Right renal pelvis (tissue), 4 donors: ENCODE results near the gene NLRP10. TPM values are rescaled to one million over a fixed set of nuclear protein-coding genes. Genes with fewer than 3 reads are reported as not detected.

Source experiments
- DNase-seq, 4 donors: peaks; one replicate each; pipeline ENCODE4 v3.0.0-alpha.2; 2013; ENCODE audit warnings: low read depth in 4 of 4, low spot score in 3 of 4, missing footprints in 1 of 4
- polyA plus RNA-seq, 4 donors: library from polyadenylated mRNA; unstranded; fragments of 120-200 nt; gene quantifications; one replicate each; pipeline ENCODE4 v1.2.1, GENCODE V29; 2013; ENCODE audit not compliant: insufficient read length in 4 of 4

The NLRP10 gene
- polyA plus RNA-seq, 4 donors = 0.13 TPM; not detected in 3

DNA sequence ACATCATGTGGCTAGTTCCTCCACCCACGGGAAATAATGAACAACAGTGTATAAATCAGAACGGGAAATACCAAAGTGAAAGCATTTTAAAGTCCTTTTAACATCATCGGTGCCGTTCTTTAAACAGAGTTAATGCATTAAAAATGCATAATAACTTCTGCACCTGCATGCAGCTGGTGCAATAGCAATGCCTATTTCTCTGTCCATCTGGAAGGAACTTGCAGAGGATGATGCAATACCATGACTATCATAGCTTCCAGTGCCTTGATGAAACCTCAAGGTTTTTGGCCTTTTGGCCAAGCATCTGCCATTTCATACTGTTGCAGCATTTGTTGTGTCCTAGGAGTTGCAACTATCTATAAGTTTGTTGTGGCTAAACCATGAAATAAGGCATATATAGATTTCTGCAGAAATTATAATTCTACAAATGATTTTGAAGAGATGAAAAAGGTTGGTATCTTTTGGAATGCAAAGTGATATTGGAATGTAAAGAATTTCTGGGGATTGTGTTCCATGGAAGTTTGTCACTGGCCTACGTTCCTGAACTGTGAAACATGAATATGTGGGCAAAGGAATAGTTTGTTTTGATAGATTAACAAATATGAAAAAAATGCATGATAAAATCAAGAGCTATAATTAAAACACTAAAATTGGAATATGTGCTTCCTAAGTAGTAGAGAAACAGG is 12.1 kb upstream of the NLRP10 start:
- no peak for DNase-seq

DNA sequence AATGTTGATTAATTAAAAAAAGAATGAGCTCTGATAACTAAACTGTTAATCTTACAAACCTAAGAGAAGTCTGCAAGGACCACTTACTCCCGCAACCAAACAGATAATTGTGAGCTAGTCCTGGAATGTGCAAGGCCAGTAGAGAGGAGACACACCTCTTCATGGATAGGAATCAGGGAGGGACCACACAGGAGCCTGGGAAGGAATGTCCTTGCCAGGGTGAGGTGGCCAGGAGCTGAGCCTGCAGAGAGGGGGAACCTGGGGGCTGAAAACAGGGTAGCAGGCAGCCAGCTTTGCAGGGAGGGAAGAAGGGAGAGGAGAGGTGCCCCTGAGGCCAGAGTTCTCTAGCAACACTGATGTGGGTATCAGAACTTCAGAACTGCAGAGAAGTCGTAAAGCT is 9.4 kb upstream of the NLRP10 start:
- no peak for DNase-seq

DNA sequence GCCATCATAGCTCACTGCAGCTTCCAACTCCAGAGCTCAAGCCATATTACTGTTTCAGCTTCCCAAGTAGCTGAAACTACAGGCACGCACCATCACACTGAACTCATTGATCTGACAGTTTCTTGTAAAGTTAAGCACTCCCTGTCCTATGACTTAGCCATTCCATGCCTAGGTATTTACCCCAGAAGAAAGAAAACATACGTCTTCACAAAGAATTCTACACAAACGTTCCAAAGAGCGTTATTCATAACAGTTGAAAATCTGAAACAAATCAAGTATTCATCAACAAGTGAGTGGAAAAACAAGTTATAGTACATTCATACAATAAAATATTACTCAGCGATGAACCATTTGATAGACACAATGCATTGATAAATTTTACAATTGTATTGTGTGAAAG is 7.8 kb upstream of the NLRP10 start:
- no peak for DNase-seq

- no peak for DNase-seq
Observed at GRCh38 chr11:7971846-7972245, 6.6 kb upstream of the NLRP10 start.

GRCh38 chr11:7969756-7970646 is 4.8 kb upstream of the NLRP10 start:
- no peak for DNase-seq

GRCh38 chr11:7968686-7969085 is 3.4 kb upstream of the NLRP10 start:
- no peak for DNase-seq

- no peak for DNase-seq
Observed at GRCh38 chr11:7967826-7968225, 2.6 kb upstream of the NLRP10 start.

DNA sequence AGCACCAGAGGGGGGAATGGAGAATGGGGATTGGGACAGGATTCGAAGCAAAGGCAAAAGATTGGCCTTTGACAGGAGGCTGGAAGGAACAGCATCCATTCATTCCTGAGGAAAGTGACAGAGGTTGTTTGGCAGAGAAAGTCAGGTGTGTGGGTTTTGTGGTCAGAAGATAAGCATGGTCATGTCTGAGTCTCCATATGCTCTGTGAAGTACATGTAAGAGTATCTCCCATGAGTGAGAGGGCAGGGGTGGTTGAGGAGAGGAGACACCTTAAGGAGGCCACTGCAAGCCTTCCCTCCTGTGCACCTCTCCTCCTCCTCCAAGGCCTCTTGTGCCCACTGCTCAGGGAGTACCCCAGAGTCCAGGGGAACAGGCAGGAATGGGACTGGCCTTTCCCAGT is 1.9 kb upstream of the NLRP10 start:
- DNase-seq = no peak

- no peak for DNase-seq
Observed at GRCh38 chr11:7964873-7965272, 374 bp downstream of the NLRP10 start.

- DNase-seq = no peak
Observed at GRCh38 chr11:7964261-7964660, 986 bp downstream of the NLRP10 start.

GRCh38 chr11:7955191-7955590 is 10.1 kb downstream of the NLRP10 start:
- DNase-seq = no peak

DNA sequence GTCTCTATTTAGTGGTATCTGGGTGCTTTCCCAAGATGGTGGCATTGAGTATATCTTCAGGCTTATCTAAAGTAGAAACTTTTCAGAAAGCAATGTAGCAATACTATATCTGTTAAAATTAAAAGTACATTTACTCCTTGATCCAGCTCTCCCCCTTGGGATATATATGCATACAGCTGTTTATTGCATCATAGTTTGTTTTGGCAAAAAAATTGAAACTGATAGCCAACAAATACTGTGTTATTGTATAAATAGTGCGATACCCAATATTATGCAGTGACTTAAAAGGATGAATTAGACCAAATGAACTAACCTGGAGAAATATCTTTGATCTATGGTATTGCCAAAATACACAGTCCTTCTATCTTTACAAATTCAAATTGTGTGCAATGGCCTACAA is 15.3 kb downstream of the NLRP10 start:
- DNase-seq = no peak

GRCh38 chr11:7944123-7944522 is 21.1 kb downstream of the NLRP10 start:
- DNase-seq = no peak

GRCh38 chr11:7941608-7942007 is 23.6 kb downstream of the NLRP10 start, which contains the start of gene OR10A3:
Gene OR10A3 (minus strand): TSS chr11:7941708. CDS start chr11:7939520, 2,188 bp downstream.
- no peak for DNase-seq

DNA sequence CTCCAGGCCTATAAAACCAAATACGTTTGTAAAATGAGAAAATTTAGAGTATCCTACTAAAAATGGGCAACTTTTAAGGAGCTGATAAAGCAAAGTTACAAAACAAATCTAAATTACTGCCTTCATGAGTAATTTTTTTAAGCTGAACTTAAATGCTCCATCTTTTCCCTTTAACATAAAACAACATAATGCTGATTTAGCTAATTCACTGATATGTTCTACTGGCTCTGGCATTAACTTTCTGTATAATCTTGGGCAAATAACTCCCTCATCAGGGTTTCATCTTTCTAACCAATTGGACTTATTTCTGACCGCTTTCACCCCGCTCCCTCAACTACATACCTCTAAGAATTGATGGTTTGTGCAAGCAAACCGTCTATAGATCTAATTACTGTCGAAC is 24.1 kb downstream of the NLRP10 start:
- DNase-seq = no peak

- DNase-seq = no peak
Observed at GRCh38 chr11:7936615-7937014, 28.6 kb downstream of the NLRP10 start.

DNA sequence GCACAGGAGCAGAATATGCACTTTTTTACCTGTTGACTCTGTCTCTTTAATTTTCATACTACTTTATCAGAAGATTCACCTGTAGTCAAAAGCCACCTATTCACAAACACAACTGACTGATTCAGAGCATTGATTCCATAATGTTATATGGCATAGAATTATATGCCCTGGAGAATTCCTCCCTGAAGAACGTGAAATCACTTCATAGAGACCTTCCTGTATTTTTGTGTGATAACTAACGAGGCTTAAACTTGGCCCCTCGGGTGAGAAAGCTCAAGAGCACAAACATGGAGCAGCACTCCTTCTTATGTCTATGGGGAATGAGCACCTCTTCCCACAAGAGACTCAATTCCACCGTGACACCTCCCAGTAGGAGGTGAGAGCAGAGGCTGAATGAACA is 34.1 kb downstream of the NLRP10 start, which contains the start of gene OR10A6:
Gene OR10A6, minus strand, starts transcription at position 101 of the 400 bp plus-strand sequence. CDS start 2,606 bp downstream, outside the sequence.
- DNase-seq = no peak

DNA sequence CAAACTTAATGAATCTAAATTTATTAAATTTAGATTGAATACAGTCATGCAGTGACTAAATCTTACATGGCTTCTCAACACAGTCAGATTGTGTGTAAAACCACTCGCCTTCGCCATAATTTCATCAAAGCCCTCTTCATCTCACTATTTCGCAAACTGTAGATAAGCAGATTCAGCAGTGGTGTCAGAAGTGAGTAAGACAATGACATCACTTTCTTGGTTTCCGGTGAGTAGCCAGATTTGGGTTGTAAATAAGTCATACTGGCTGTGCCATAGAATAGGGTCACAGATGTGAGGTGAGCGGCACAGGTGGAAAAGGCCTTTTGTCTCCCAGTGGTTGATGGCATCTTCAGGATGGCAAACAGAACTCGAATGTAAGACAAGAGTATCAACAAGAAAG is 37.6 kb downstream of the NLRP10 start:
- no peak for DNase-seq

- DNase-seq = no peak
Observed at GRCh38 chr11:7924536-7924935, 40.7 kb downstream of the NLRP10 start.

- no peak for DNase-seq
Observed at GRCh38 chr11:7918141-7918540, 47.1 kb downstream of the NLRP10 start.
